SK-N-MC (cell line): ENCODE results near the gene IL36A.

Source experiments
- DNase-seq: peaks from one replicate; pipeline ENCODE4 v3.0.0-alpha.2; 2011; ENCODE audit warnings: low read depth, low spot score
- H3K27ac ChIP-seq: fragments of 200-600 bp; sonication (generic); 2 replicates; pipeline ENCODE4 v1.5.1; 2016; ENCODE audit warnings: mixed run types
- H3K36me3 ChIP-seq: fragments of 200-600 bp; sonication (generic); 2 replicates; pipeline ENCODE4 v1.6.1; 2017; ENCODE audit warnings: antibody characterized with exemption, low read length, mixed read lengths; ENCODE audit not compliant: insufficient read depth
- H3K4me3 ChIP-seq: fragments of 200-600 bp; sonication (generic); 2 replicates; pipeline ENCODE4 v1.5.1; 2016
- H3K9ac ChIP-seq: fragments of 200-600 bp; sonication (generic); 2 replicates; pipeline ENCODE4 v1.8.0; 2017; ENCODE audit warnings: mixed run types, mixed read lengths; ENCODE audit not compliant: insufficient read length
- H3K9me3 ChIP-seq: fragments of 200-600 bp; sonication (generic); 2 replicates; pipeline ENCODE4 v1.6.1; 2017; ENCODE audit warnings: low read depth, mild to moderate bottlenecking, antibody characterized with exemption, low read length, moderate library complexity, mixed read lengths
- EZH2 ChIP-seq: fragments of 200-600 bp; sonication (generic); IDR thresholded peaks from one replicate; pipeline ENCODE4 v1.6.1; 2017; ENCODE audit warnings: antibody characterized with exemption
- FOXP2 ChIP-seq: optimal IDR thresholded peaks from 2 replicates; pipeline ENCODE3; 2011; ENCODE audit warnings: mild to moderate bottlenecking, moderate library complexity; ENCODE audit not compliant: insufficient read depth; ENCODE audit errors: extremely low read length, control extremely low read depth
- POLR2AphosphoS5 ChIP-seq: IDR thresholded peaks from 2 replicates; pipeline ENCODE4 v1.6.1; 2012; ENCODE audit warnings: mild to moderate bottlenecking, low read depth, low read length, borderline replicate concordance

The IL36A gene

GRCh38 chr2:113011108-113011507 lies 5.8 kb downstream of the IL36A start:
- no peak overlapping the region for H3K4me3 ChIP-seq
- TF ChIP-seq FOXP2: no peak
- TF ChIP-seq POLR2AphosphoS5: no peak
- no peak for TF ChIP-seq EZH2
- no peak overlapping the region for H3K9ac ChIP-seq
- H3K9me3 ChIP-seq: no peaks in the 10 kb centered on the region
- no peak for DNase-seq
- no peaks in the 10 kb centered on the region for H3K36me3 ChIP-seq
- no peak overlapping the region for H3K27ac ChIP-seq

DNA sequence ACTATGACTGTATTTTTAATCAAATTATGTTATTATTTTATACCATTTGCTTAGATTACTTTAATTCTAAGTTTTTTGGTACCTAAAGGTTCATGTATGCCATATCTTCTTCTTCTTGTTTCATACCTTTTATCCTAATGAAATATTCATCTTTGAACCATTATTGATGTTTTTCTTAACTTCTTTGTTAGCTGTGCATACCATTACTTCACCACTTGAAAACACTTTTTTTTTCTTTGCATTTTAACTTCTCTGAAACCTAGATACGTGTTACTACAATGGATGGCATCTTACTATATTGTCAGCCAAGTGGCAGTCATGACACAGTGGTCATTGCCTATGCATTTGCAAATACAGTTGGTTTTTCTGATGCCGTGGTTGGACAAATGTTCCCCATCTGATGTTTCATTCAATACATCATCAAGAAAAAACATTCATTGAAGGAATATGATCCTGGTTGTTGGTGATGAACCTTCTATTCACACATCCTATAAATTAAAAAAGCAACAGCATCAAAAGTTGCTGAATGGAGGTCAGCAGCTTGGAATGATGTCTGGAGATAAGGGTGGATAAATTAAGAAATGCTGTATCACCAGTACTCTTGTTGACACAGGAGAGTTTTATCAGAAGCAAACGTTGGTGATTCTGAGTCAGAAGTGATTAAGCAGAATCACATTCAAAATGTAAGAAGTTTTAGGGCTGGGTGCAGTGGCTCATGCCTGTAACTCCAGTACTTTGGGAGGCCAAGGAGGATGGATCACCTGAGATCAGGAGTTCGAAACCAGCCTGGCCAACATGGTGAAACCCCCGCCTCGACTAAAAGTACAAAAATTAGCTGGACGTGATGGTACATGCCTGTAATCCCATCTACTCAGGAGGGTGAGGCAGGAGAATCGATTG lies 7.4 kb downstream of the IL36A start:
- no peak overlapping the region for H3K4me3 ChIP-seq
- no peak for TF ChIP-seq POLR2AphosphoS5
- TF ChIP-seq FOXP2: no peak
- TF ChIP-seq EZH2: no peak
- H3K9me3 ChIP-seq: no peaks in the 10 kb centered on the region
- H3K36me3 ChIP-seq: no peaks in the 10 kb centered on the region
- H3K9ac ChIP-seq: no peak overlapping the region
- H3K27ac ChIP-seq: no peak overlapping the region
- no peak for DNase-seq

DNA sequence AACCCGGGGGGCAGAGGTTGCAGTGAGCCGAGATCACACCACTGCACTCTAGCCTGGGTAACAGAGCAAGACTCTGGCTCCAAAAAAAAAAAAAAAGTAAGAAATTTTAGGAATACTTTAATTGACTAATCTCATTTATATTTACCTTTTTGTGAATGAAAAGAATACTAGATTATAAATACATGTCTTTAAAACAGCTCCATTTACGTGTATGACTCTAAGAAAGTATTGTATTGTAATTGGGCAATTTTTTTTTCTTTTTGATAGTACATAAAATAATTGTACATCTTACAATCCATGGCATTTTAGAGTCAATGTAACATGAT lies 8.0 kb downstream of the IL36A start:
- Histone ChIP-seq H3K4me3 (no peak overlapping the region), H3K27ac (no peak overlapping the region), H3K9ac (no peak overlapping the region), H3K9me3 (no peaks in the 10 kb centered on the region), H3K36me3 (no peaks in the 10 kb centered on the region)
- no peak for TF ChIP-seq FOXP2
- no peak for TF ChIP-seq POLR2AphosphoS5
- TF ChIP-seq EZH2: no peak
- DNase-seq: no peak

- DNase-seq: no peak
- Histone ChIP-seq H3K9me3 (no peaks in the 10 kb centered on the region), H3K9ac (no peak overlapping the region), H3K27ac (no peak overlapping the region), H3K4me3 (no peak overlapping the region), H3K36me3 (no peaks in the 10 kb centered on the region)
- TF ChIP-seq FOXP2: no peak
- no peak for TF ChIP-seq POLR2AphosphoS5
- TF ChIP-seq EZH2: no peak
Observed at GRCh38 chr2:113014067-113014466, 8.8 kb downstream of the IL36A start.

GRCh38 chr2:113015042-113015441 lies 9.8 kb downstream of the IL36A start:
- DNase-seq: no peak
- Histone ChIP-seq H3K27ac (no peak overlapping the region), H3K9ac (no peak overlapping the region), H3K36me3 (no peaks in the 10 kb centered on the region), H3K4me3 (no peak overlapping the region), H3K9me3 (no peaks in the 10 kb centered on the region)
- TF ChIP-seq EZH2 (no peak), FOXP2 (no peak), POLR2AphosphoS5 (no peak)

DNA sequence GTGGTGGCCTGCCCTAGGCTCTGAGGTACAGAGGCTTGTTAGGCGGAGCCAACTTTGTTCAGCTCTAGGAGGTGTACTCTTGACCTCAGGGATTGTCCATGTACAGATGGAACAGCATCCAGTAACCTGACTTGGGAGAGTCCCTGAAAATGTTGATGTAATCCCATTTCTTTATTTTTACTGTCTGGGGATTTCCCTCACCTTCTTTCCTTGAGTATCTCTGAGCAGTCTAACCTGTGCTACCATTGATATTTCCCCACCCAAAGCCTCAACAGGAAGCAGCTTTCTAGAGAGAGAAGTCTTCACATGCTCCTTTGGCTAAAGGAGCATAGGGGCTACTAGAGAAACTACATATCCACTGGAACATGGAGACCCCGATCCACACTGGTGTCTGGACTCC lies 10.4 kb downstream of the IL36A start:
- Histone ChIP-seq H3K4me3 (no peak overlapping the region), H3K9me3 (no peaks in the 10 kb centered on the region), H3K36me3 (no peaks in the 10 kb centered on the region), H3K9ac (no peak overlapping the region), H3K27ac (no peak overlapping the region)
- no peak for DNase-seq
- TF ChIP-seq FOXP2: no peak

DNA sequence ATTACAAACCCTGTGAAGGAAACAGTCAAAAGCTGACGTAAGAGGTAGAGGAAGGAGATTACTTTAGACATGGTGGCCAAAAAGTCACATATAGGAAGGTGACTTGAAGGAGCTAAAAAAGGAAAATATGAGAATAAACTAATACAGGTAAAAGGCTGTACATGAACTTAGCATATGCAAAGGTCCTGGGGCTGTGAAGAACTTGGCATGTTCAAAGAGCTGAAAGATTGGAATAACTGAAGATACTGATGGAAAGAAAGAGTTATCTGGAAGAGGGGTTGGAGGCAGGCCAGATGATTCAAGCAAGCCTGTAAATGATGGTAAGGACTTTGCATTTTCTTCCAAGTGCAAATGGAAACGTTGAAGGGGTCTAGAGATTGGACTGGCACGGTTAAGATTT lies 13.2 kb downstream of the IL36A start:
- Histone ChIP-seq H3K4me3 (no peak overlapping the region), H3K27ac (no peak overlapping the region)
- no peak for TF ChIP-seq FOXP2
- TF ChIP-seq EZH2: no peak

DNA sequence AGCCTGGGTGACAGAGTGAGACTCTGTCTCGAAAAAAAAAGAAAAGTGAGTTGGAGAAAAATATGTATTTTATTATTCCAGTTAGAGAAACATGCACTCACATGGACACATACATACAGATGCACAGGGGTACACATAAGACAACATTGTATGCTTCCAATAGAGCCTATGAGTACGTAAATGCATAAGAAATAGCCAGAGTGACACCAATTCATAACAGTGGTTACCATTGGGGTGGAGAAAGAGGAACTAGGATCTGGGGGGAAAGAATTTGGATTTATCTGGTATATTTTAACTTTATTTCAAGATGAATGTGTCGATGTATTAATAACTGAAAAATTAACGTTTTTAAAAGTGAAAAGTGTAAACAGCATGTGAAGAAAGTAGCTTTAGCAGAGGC lies 16.1 kb downstream of the IL36A start:
- H3K27ac ChIP-seq: no peak overlapping the region
- H3K36me3 ChIP-seq: no peaks in the 10 kb centered on the region
- H3K4me3 ChIP-seq: no peak overlapping the region
- H3K9ac ChIP-seq: no peak overlapping the region
- DNase-seq: no peak
- no peak for TF ChIP-seq FOXP2
- no peak for TF ChIP-seq EZH2
- no peak for TF ChIP-seq POLR2AphosphoS5
- H3K9me3 ChIP-seq: no peaks in the 10 kb centered on the region

More for the DNA sequence above, 13.2 kb downstream of the IL36A start:
- Histone ChIP-seq H3K9me3 (no peaks in the 10 kb centered on the region), H3K36me3 (no peaks in the 10 kb centered on the region), H3K9ac (no peak overlapping the region)
- no peak for DNase-seq

GRCh38 chr2:113024764-113025163 lies 19.5 kb downstream of the IL36A start:
- DNase-seq: no peak
- no peaks in the 10 kb centered on the region for H3K9me3 ChIP-seq
- TF ChIP-seq POLR2AphosphoS5: no peak
- no peak overlapping the region for H3K4me3 ChIP-seq
- H3K36me3 ChIP-seq: no peaks in the 10 kb centered on the region
- no peak overlapping the region for H3K9ac ChIP-seq
- no peak overlapping the region for H3K27ac ChIP-seq
